Astrocyte (in vitro differentiated cells and primary cell): ENCODE measurements around the gene PGAM5. TPM values are rescaled to one million over a fixed set of nuclear protein-coding genes. Genes with fewer than 3 reads are reported as not detected.

Experiments used
- DNase-seq: peaks from one replicate; pipeline ENCODE4 v3.0.0-alpha.2; 2010; ENCODE audit warnings: low read depth
- FAIRE-seq: peaks from 2 replicates; lab custom pipeline; 2011; peaks lifted over from hg19 to GRCh38; lab: Jason Lieb, UNC
- H2AFZ ChIP-seq: 2 replicates; pipeline ENCODE4 v1.6.0; 2012; ENCODE audit warnings: low read depth, low read length, inconsistent platforms
- H3K27ac ChIP-seq: 2 replicates; pipeline ENCODE4 v1.5.1; 2011; ENCODE audit warnings: low read depth, low read length, inconsistent platforms
- H3K27me3 ChIP-seq: 2 replicates; pipeline ENCODE4 v1.6.0; 2011; ENCODE audit warnings: low read length, inconsistent platforms; ENCODE audit not compliant: insufficient read depth
- H3K36me3 ChIP-seq: 2 replicates; pipeline ENCODE4 v1.5.1; 2011; ENCODE audit warnings: low read length, inconsistent platforms; ENCODE audit not compliant: insufficient read depth
- H3K4me1 ChIP-seq: 2 replicates; pipeline ENCODE4 v1.5.1; 2011; ENCODE audit warnings: low read length, inconsistent platforms; ENCODE audit not compliant: insufficient read depth
- H3K4me2 ChIP-seq: 2 replicates; pipeline ENCODE4 v1.6.0; 2012; ENCODE audit warnings: low read length, inconsistent platforms
- H3K4me3 ChIP-seq: 2 replicates; pipeline ENCODE4 v1.5.1; 2011; ENCODE audit warnings: low read depth, mild to moderate bottlenecking, low read length, inconsistent platforms; ENCODE audit not compliant: insufficient read depth
- H3K79me2 ChIP-seq: 2 replicates; pipeline ENCODE4 v1.6.0; 2012; ENCODE audit warnings: mild to moderate bottlenecking, low read length, inconsistent platforms; ENCODE audit not compliant: insufficient read depth
- H3K9ac ChIP-seq: 2 replicates; pipeline ENCODE4 v1.6.0; 2012; ENCODE audit warnings: mild to moderate bottlenecking, low read length, inconsistent platforms
- H3K9me3 ChIP-seq: 2 replicates; pipeline ENCODE4 v1.5.1; 2012; ENCODE audit warnings: low read depth, mild to moderate bottlenecking, low read length, inconsistent platforms; ENCODE audit not compliant: insufficient read depth
- H4K20me1 ChIP-seq: 2 replicates; pipeline ENCODE4 v1.6.0; 2012; ENCODE audit warnings: low read length, inconsistent platforms; ENCODE audit not compliant: insufficient read depth
- H3K27ac Mint-ChIP-seq: one replicate; pipeline ENCODE4 v1.8.0; 2021; ENCODE audit warnings: mild to moderate bottlenecking, mixed read lengths; ENCODE audit not compliant: unreplicated experiment
- H3K27me3 Mint-ChIP-seq: one replicate; pipeline ENCODE4 v1.8.0; 2021; ENCODE audit warnings: low read depth, mixed read lengths; ENCODE audit not compliant: unreplicated experiment
- H3K36me3 Mint-ChIP-seq: one replicate; pipeline ENCODE4 v1.8.0; 2021; ENCODE audit warnings: low read depth, mixed read lengths; ENCODE audit not compliant: unreplicated experiment
- H3K4me1 Mint-ChIP-seq: one replicate; pipeline ENCODE4 v1.8.0; 2021; ENCODE audit warnings: low read depth, mixed read lengths; ENCODE audit not compliant: unreplicated experiment
- H3K4me3 Mint-ChIP-seq: one replicate; pipeline ENCODE4 v1.8.0; 2021; ENCODE audit warnings: mild to moderate bottlenecking, moderate library complexity, mixed read lengths; ENCODE audit not compliant: unreplicated experiment
- H3K9me3 Mint-ChIP-seq: one replicate; pipeline ENCODE4 v1.8.0; 2021; ENCODE audit warnings: mild to moderate bottlenecking, mixed read lengths; ENCODE audit not compliant: unreplicated experiment
- CTCF ChIP-seq: IDR thresholded peaks from 2 replicates; pipeline ENCODE4 v1.5.1; 2011; ENCODE audit warnings: low read depth, mild to moderate bottlenecking, inconsistent platforms, low read length, moderate library complexity; ENCODE audit not compliant: insufficient read depth
- EZH2 ChIP-seq: IDR thresholded peaks from 2 replicates; pipeline ENCODE4 v1.6.1; 2012; ENCODE audit warnings: mild to moderate bottlenecking, low read length, inconsistent platforms; ENCODE audit not compliant: insufficient read depth
- total RNA-seq: library from RNA; stranded (reverse); gene quantifications from 2 replicates; pipeline ENCODE4 v1.2.1, GENCODE V29; 2021

The PGAM5 gene
- total RNA-seq, 1 donor from 2014 or later, result 43.4 TPM

DNA sequence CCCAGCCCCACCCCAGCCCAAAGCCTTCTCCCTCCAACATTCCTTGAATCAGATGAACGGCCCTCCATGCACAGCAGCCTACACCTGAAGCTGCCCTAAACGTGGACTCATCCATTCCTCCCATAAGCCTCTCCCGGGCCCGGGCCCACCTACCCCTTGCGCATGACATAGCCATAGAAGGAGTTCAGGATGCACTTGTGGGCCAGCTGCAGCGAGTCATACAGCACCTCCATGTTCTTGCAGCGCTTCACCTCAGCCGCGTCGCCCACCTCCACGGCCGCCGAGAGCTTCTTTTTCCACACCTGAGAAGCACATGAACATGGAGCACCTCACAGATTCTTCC, 45.5 kb upstream of the PGAM5 start:
- Histone ChIP-seq H3K4me1 (no peaks in the 10 kb centered on the region), H3K9ac (no peak overlapping the region), H3K79me2 (no peaks in the 10 kb centered on the region), H3K27me3 (no peaks in the 10 kb centered on the region), H3K36me3 (peaks cover 17% of the 10 kb centered on the region), H3K27ac (no peak overlapping the region), H3K4me3 (no peak overlapping the region), H3K4me2 (no peak overlapping the region), H3K9me3 (no peaks in the 10 kb centered on the region), H2AFZ (no peak overlapping the region), H4K20me1 (no peaks in the 10 kb centered on the region)
- TF ChIP-seq EZH2 (no peak), CTCF (no peak)
- peaks cover 2% of the 10 kb centered on the region for H3K9me3 Mint-ChIP-seq
- FAIRE-seq (no peak), DNase-seq (no peak)
- no peak overlapping the region for H3K27ac Mint-ChIP-seq
- H3K4me3 Mint-ChIP-seq, result no peak overlapping the region
- H3K4me1 Mint-ChIP-seq, result no peaks in the 10 kb centered on the region
- H3K36me3 Mint-ChIP-seq, result peaks cover 24% of the 10 kb centered on the region
- no peaks in the 10 kb centered on the region for H3K27me3 Mint-ChIP-seq

- no peak for TF ChIP-seq EZH2
- TF ChIP-seq CTCF, result no peak
- Histone ChIP-seq H3K27ac (no peak overlapping the region), H3K9ac (no peak overlapping the region), H3K4me3 (no peak overlapping the region), H3K4me1 (no peaks in the 10 kb centered on the region), H3K4me2 (no peak overlapping the region), H3K36me3 (peaks cover 17% of the 10 kb centered on the region), H3K79me2 (no peaks in the 10 kb centered on the region), H2AFZ (no peak overlapping the region), H3K9me3 (no peaks in the 10 kb centered on the region), H3K27me3 (no peaks in the 10 kb centered on the region), H4K20me1 (no peaks in the 10 kb centered on the region)
- Mint-ChIP-seq H3K4me1 (no peaks in the 10 kb centered on the region), H3K9me3 (peaks cover 2% of the 10 kb centered on the region), H3K4me3 (no peak overlapping the region), H3K36me3 (peaks cover 21% of the 10 kb centered on the region), H3K27ac (no peak overlapping the region), H3K27me3 (no peaks in the 10 kb centered on the region)
- no peak for FAIRE-seq
- DNase-seq, result no peak
Observed at GRCh38 chr12:132665794-132666193, 44.8 kb upstream of the PGAM5 start.

DNA sequence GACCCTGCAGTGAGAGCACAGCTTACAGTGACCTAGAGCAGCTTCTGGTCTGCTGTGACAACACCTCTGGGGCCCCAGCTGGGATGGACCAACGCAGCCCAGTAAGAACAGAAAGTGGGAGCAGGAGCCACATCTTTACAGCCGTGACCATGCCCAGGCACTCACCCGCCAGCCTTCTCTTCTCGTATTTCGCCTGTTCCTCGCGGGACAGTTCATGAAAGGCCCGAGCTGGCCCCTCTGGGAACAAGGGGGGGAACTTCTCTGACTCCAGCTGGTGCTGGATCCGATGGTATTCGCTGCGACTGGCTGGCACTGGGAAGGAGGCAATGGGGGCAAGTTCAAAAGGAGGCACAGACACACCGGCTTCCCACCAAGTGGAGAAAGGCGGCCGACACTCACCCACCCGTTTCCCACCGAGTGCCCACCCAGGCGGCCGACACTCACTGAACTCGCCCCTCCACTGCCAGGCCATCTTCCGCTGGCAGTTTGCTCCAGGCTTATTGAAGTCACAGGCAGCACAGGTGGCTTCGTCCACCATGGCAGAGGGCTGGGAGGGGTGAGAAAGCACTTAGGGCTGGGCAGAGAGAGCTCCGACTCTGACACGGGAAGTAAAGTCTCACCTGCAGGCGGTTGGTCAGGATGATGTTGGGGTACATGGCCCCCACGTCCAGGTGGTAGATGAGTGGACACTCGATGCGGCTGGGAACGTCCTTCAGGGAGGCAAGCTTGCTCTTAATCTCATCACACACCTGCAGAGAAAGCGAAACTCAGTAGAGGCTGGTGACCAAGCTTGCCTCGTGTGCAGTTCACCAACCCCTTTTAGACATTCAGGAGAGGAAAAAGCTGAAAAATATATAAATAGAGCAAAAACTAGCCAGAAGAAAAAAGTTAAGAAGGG, 42.2 kb upstream of the PGAM5 start:
- H3K79me2 ChIP-seq, result no peaks in the 10 kb centered on the region
- FAIRE-seq (no peak), DNase-seq (no peak)
- no peak overlapping the region for H3K27ac ChIP-seq
- H3K4me3 Mint-ChIP-seq, result no peak overlapping the region
- H3K27ac Mint-ChIP-seq, result peak overlapping the region; percentile 58
- no peaks in the 10 kb centered on the region for H3K27me3 ChIP-seq
- H3K9me3 Mint-ChIP-seq, result peaks cover 2% of the 10 kb centered on the region
- H3K27me3 Mint-ChIP-seq, result peaks cover 2% of the 10 kb centered on the region
- H3K4me1 ChIP-seq, result no peaks in the 10 kb centered on the region
- H3K36me3 ChIP-seq, result peaks cover 15% of the 10 kb centered on the region
- H3K4me3 ChIP-seq, result no peak overlapping the region
- no peaks in the 10 kb centered on the region for H3K4me1 Mint-ChIP-seq
- H2AFZ ChIP-seq, result no peak overlapping the region
- H3K4me2 ChIP-seq, result no peak overlapping the region
- H3K36me3 Mint-ChIP-seq, result peaks cover 22% of the 10 kb centered on the region
- H3K9me3 ChIP-seq, result no peaks in the 10 kb centered on the region
- H4K20me1 ChIP-seq, result no peaks in the 10 kb centered on the region
- TF ChIP-seq CTCF, result no peak
- no peak for TF ChIP-seq EZH2
- H3K9ac ChIP-seq, result no peak overlapping the region
